H9 (cell line): ENCODE data around the gene TTC13. TPM values are rescaled to one million over a fixed set of nuclear protein-coding genes. Genes with fewer than 3 reads are reported as not detected.

Experiments used
- DNase-seq: peaks from one replicate; pipeline ENCODE4 v3.0.0-alpha.2; 2017
- H2AFZ ChIP-seq: one replicate; pipeline ENCODE4 v1.6.1; 2013; ENCODE audit warnings: mild to moderate bottlenecking, low read length, control low read depth, moderate library complexity
- H2AK5ac ChIP-seq: 2 replicates; pipeline ENCODE4 v1.6.1; 2013; ENCODE audit warnings: low read length, control low read depth, mixed read lengths; ENCODE audit not compliant: insufficient read length
- H2BK120ac ChIP-seq: one replicate; pipeline ENCODE4 v1.6.1; 2013; ENCODE audit warnings: low read depth, mild to moderate bottlenecking, low read length, control low read depth, inconsistent platforms; ENCODE audit not compliant: poor library complexity, severe bottlenecking
- H2BK12ac ChIP-seq: 2 replicates; pipeline ENCODE4 v1.6.1; 2013; ENCODE audit warnings: low read length, control low read depth, mixed read lengths, low read depth; ENCODE audit not compliant: insufficient read length
- H2BK15ac ChIP-seq: 2 replicates; pipeline ENCODE4 v1.6.1; 2013; ENCODE audit warnings: low read depth, low read length, control low read depth
- H2BK20ac ChIP-seq: one replicate; pipeline ENCODE4 v1.6.1; 2013; ENCODE audit warnings: low read depth, mild to moderate bottlenecking, low read length, control low read depth, inconsistent platforms; ENCODE audit not compliant: poor library complexity, severe bottlenecking
- H2BK5ac ChIP-seq: 2 replicates; pipeline ENCODE4 v1.6.1; 2013; ENCODE audit warnings: low read length, control low read depth, mixed read lengths; ENCODE audit not compliant: insufficient read length
- H3K14ac ChIP-seq: 2 replicates; pipeline ENCODE4 v1.6.1; 2013; ENCODE audit warnings: low read length, control low read depth; ENCODE audit not compliant: insufficient read depth
- H3K18ac ChIP-seq: 2 replicates; pipeline ENCODE4 v1.6.1; 2013; ENCODE audit warnings: low read depth, mild to moderate bottlenecking, mixed read lengths, low read length, control low read depth; ENCODE audit not compliant: insufficient read length
- H3K23ac ChIP-seq: 2 replicates; pipeline ENCODE4 v1.6.1; 2013; ENCODE audit warnings: low read length, control low read depth, mixed read lengths, low read depth; ENCODE audit not compliant: insufficient read length
- H3K23me2 ChIP-seq: 2 replicates; pipeline ENCODE4 v1.6.1; 2013; ENCODE audit warnings: low read depth, mild to moderate bottlenecking, mixed read lengths, low read length, control low read depth; ENCODE audit not compliant: insufficient read length, poor library complexity, severe bottlenecking
- H3K27ac ChIP-seq: 2 replicates; pipeline ENCODE4 v1.5.1; 2013; ENCODE audit warnings: low read length, control low read depth, mixed read lengths, low read depth; ENCODE audit not compliant: insufficient read length
- H3K27me3 ChIP-seq: 2 replicates; pipeline ENCODE4 v1.6.1; 2013; ENCODE audit warnings: low read length, control low read depth, inconsistent platforms; ENCODE audit not compliant: insufficient read depth
- H3K4ac ChIP-seq: 2 replicates; pipeline ENCODE4 v1.6.1; 2013; ENCODE audit warnings: low read depth, mild to moderate bottlenecking, control low read depth, inconsistent platforms, low read length, moderate library complexity
- H3K4me1 ChIP-seq: 2 replicates; pipeline ENCODE4 v1.6.1; 2013; ENCODE audit warnings: low read length, control low read depth, inconsistent platforms; ENCODE audit not compliant: insufficient read depth
- H3K4me2 ChIP-seq: 2 replicates; pipeline ENCODE4 v1.6.1; 2013; ENCODE audit warnings: low read length, control low read depth, mixed read lengths; ENCODE audit not compliant: insufficient read length, insufficient read depth
- H3K56ac ChIP-seq: 2 replicates; pipeline ENCODE4 v1.6.1; 2013; ENCODE audit warnings: low read depth, mild to moderate bottlenecking, mixed read lengths, low read length, control low read depth; ENCODE audit not compliant: insufficient read length
- H3K79me1 ChIP-seq: 2 replicates; pipeline ENCODE4 v1.6.1; 2013; ENCODE audit warnings: low read depth, mild to moderate bottlenecking, moderate library complexity, low read length, control low read depth, inconsistent platforms; ENCODE audit not compliant: insufficient read depth, poor library complexity, severe bottlenecking
- H3K79me2 ChIP-seq: 2 replicates; pipeline ENCODE4 v1.6.1; 2013; ENCODE audit warnings: low read length, control low read depth, inconsistent platforms; ENCODE audit not compliant: insufficient read depth
- H3K9ac ChIP-seq: 2 replicates; pipeline ENCODE4 v1.6.1; 2013; ENCODE audit warnings: low read length, control low read depth, mixed read lengths; ENCODE audit not compliant: insufficient read length; ENCODE audit errors: extremely low read depth
- H3K9me3 ChIP-seq: one replicate; pipeline ENCODE4 v1.6.1; 2013; ENCODE audit warnings: low read depth, low read length, inconsistent platforms; ENCODE audit not compliant: control insufficient read depth
- H3T11ph ChIP-seq: one replicate; pipeline ENCODE4 v1.6.1; 2013; ENCODE audit warnings: mild to moderate bottlenecking, low read length, control low read depth, inconsistent platforms
- H4K20me1 ChIP-seq: one replicate; pipeline ENCODE4 v1.6.1; 2013; ENCODE audit not compliant: control insufficient read depth, insufficient read length, insufficient read depth
- H4K5ac ChIP-seq: 2 replicates; pipeline ENCODE4 v1.6.1; 2013; ENCODE audit warnings: low read depth, mild to moderate bottlenecking, mixed read lengths, low read length, control low read depth; ENCODE audit not compliant: insufficient read length
- H4K8ac ChIP-seq: replicated peaks from 2 replicates; pipeline ENCODE4 v1.6.1; 2013; ENCODE audit warnings: low read length, control low read depth, mixed read lengths, low read depth; ENCODE audit not compliant: insufficient read length
- H4K91ac ChIP-seq: 2 replicates; pipeline ENCODE4 v1.6.1; 2013; ENCODE audit warnings: low read depth, mild to moderate bottlenecking, moderate library complexity, mixed read lengths, low read length, control low read depth; ENCODE audit not compliant: insufficient read length
- H3K27ac Mint-ChIP-seq, 3 experiments: 2 replicates in 2 of 3; 3 replicates in 1 of 3; pipeline ENCODE4 v1.8.0; 2020 to 2021; ENCODE audit warnings: mixed read lengths in 3 of 3, mild to moderate bottlenecking in 1 of 3, moderate library complexity in 1 of 3
- H3K27me3 Mint-ChIP-seq: 2 replicates; pipeline ENCODE4 v1.8.0; 2021; ENCODE audit warnings: low read depth, mild to moderate bottlenecking, moderate library complexity, mixed read lengths
- H3K36me3 Mint-ChIP-seq, 3 experiments: 2 replicates in 2 of 3; 3 replicates in 1 of 3; pipeline ENCODE4 v1.8.0; 2020 to 2021; ENCODE audit warnings: low read depth in 3 of 3, mixed read lengths in 3 of 3; ENCODE audit not compliant: insufficient read depth in 1 of 3
- H3K4me1 Mint-ChIP-seq, 2 experiments: 2 replicates each; pipeline ENCODE4 v1.8.0; 2020; ENCODE audit warnings: mixed read lengths in 2 of 2
- H3K4me3 Mint-ChIP-seq, 2 experiments: 2 replicates in 1 of 2; 3 replicates in 1 of 2; pipeline ENCODE4 v1.8.0; 2020 to 2021; ENCODE audit warnings: mild to moderate bottlenecking in 2 of 2, mixed read lengths in 2 of 2, moderate library complexity in 1 of 2
- H3K9me3 Mint-ChIP-seq, 2 experiments: 2 replicates in 1 of 2; 3 replicates in 1 of 2; pipeline ENCODE4 v1.8.0; 2020; ENCODE audit warnings: mild to moderate bottlenecking in 2 of 2, mixed read lengths in 2 of 2, moderate library complexity in 1 of 2
- CTCF ChIP-seq: fragments of 200-600 bp; sonication (generic); conservative IDR thresholded peaks from 3 replicates; pipeline ENCODE4 v1.8.0; 2021; ENCODE audit warnings: antibody characterized with exemption, mild to moderate bottlenecking
- WGBS: extraction: QIAGEN DNeasy Blood & Tissue Kit; methylation state at CpG from one replicate; pipeline ENCODE4 v1.1.7; 2013; ENCODE audit warnings: missing lambda C conversion rate, low lambda C conversion rate, mixed read lengths; ENCODE audit not compliant: insufficient read length; ENCODE audit errors: extremely low coverage; 5-methylcytosine and 5-hydroxymethylcytosine counted together
- total RNA-seq: library from RNA; stranded (reverse); gene quantifications from 2 replicates; pipeline ENCODE4 v1.2.1, GENCODE V29; 2021

The TTC13 gene
- total RNA-seq, 1 experiment from 2014 or later, result 7.6 TPM

GRCh38 chr1:230943048-230943593 is 35.5 kb downstream of the TTC13 start:
- Histone ChIP-seq H3K79me1 (no peaks in the 10 kb centered on the region), H3K27ac (no peak overlapping the region), H3K23me2 (no peaks in the 10 kb centered on the region), H2BK15ac (no peak overlapping the region), H3K4me1 (no peaks in the 10 kb centered on the region), H4K91ac (no peak overlapping the region), H4K8ac (no peak overlapping the region), H3K18ac (no peak overlapping the region), H2BK12ac (no peak overlapping the region), H2BK5ac (no peak overlapping the region), H2BK20ac (no peak overlapping the region), H3K4ac (no peak overlapping the region), H3K23ac (no peak overlapping the region), H2BK120ac (no peak overlapping the region), H2AFZ (no peak overlapping the region), H3K79me2 (no peaks in the 10 kb centered on the region), H3K9me3 (no peaks in the 10 kb centered on the region), H4K5ac (no peak overlapping the region), H3K27me3 (no peaks in the 10 kb centered on the region), H3K9ac (no peak overlapping the region), H4K20me1 (no peaks in the 10 kb centered on the region), H2AK5ac (no peak overlapping the region), H3K14ac (no peak overlapping the region), H3T11ph (no peak overlapping the region), H3K56ac (no peak overlapping the region), H3K4me2 (no peak overlapping the region)
- H3K27ac Mint-ChIP-seq, result no peak overlapping the region
- no peaks in the 10 kb centered on the region; the same call in 1 of the 2 replicates for H3K27me3 Mint-ChIP-seq
- H3K4me1 Mint-ChIP-seq, result no peaks in the 10 kb centered on the region
- DNase-seq, result no peak
- no peaks in the 10 kb centered on the region for H3K9me3 Mint-ChIP-seq
- H3K4me3 Mint-ChIP-seq, result no peak overlapping the region
- no CpG with 5 or more reads among the region's 2 CpGs for WGBS
- no peak for TF ChIP-seq CTCF
- no peaks in the 10 kb centered on the region for H3K36me3 Mint-ChIP-seq
